NCI-H82 (cell line): ENCODE results near the gene PRMT1.
"Not testable (repeated sequence)": the region's sequence is repeated elsewhere in the genome, so short reads cannot be mapped to it uniquely, and the experiment has no call there.

Experiments used
- DNase-seq: peaks from one replicate; lab custom pipeline; 2025; lab: John Stamatoyannopoulos, UW

Gene PRMT1

GRCh38 chr19:49689133-49690078 is 12.3 kb downstream of the PRMT1 start, which contains the start of gene ADM5:
Gene ADM5 (plus strand): TSS chr19:49689594. CDS start chr19:49689838, 244 bp downstream.
- DNase-seq = peak; percentile 86

- no peak for DNase-seq
Observed at GRCh38 chr19:49690079-49690655, 13.1 kb downstream of the PRMT1 start.

GRCh38 chr19:49690656-49691242 is 13.7 kb downstream of the PRMT1 start, which contains the start of gene CPT1C:
Gene CPT1C (plus strand): TSS chr19:49691116. CDS start chr19:49692253, 1,137 bp downstream.
- DNase-seq = peak; percentile 98

GRCh38 chr19:49691243-49692146 is 14.4 kb downstream of the PRMT1 start:
- peak; percentile 96 for DNase-seq

GRCh38 chr19:49692147-49692506 is 15.1 kb downstream of the PRMT1 start:
- DNase-seq = peak; percentile 41

- DNase-seq = peak; percentile 31
Observed at GRCh38 chr19:49696115-49696514, 19.0 kb downstream of the PRMT1 start.

GRCh38 chr19:49696865-49697264 is 19.8 kb downstream of the PRMT1 start:
- no peak for DNase-seq

GRCh38 chr19:49699364-49699763 is 22.3 kb downstream of the PRMT1 start:
- no peak for DNase-seq

- no peak for DNase-seq
Observed at GRCh38 chr19:49700563-49700962, 23.5 kb downstream of the PRMT1 start.

- no peak for DNase-seq
Observed at GRCh38 chr19:49701271-49701786, 24.3 kb downstream of the PRMT1 start.

GRCh38 chr19:49704888-49705642 is 28.0 kb downstream of the PRMT1 start:
- DNase-seq = no peak

- no peak for DNase-seq
Observed at GRCh38 chr19:49705919-49706318, 28.8 kb downstream of the PRMT1 start.

GRCh38 chr19:49710372-49710951 is 33.4 kb downstream of the PRMT1 start:
- DNase-seq = no peak

GRCh38 chr19:49712397-49712859 is 35.4 kb downstream of the PRMT1 start:
- peak; percentile 97 for DNase-seq

- no peak for DNase-seq
Observed at GRCh38 chr19:49713236-49713845, 36.3 kb downstream of the PRMT1 start.

- DNase-seq = no peak
Observed at GRCh38 chr19:49716154-49716553, 39.1 kb downstream of the PRMT1 start.

- no peak for DNase-seq
Observed at GRCh38 chr19:49718511-49718910, 41.4 kb downstream of the PRMT1 start.

- DNase-seq = no peak
Observed at GRCh38 chr19:49718991-49719390, 41.9 kb downstream of the PRMT1 start.

GRCh38 chr19:49719420-49719819 is 42.3 kb downstream of the PRMT1 start:
- not testable (repeated sequence) for DNase-seq
